WTC11 (cell line): ENCODE results near the gene DGCR8. TPM values are rescaled to one million over a fixed set of nuclear protein-coding genes. Genes with fewer than 3 reads are reported as not detected.

Source experiments
- ATAC-seq: fragments of 200-7000 bp; cut with Tn5 transposase; 2 replicates; pipeline ENCODE4 v1.10.0; 2021; ENCODE audit warnings: mild to moderate bottlenecking, moderate library complexity
- CTCF ChIA-PET: fragments of 300-600 bp; sonication (Branson Sonifier 250); formaldehyde crosslinking; loops from one replicate; lab custom pipeline; 2021; ENCODE audit warnings: antibody characterized with exemption; lab: Charles Lee
- POLR2A ChIA-PET: fragments of 350-600 bp; sonication (Branson Sonifier 250); formaldehyde crosslinking; loops from one replicate; lab custom pipeline; 2021; ENCODE audit warnings: antibody characterized with exemption; lab: Charles Lee
- DNase-seq: peaks from one replicate; pipeline ENCODE4 v3.0.0; 2021; ENCODE audit warnings: low spot score
- H3K27ac Mint-ChIP-seq: 2 replicates; pipeline ENCODE4 v1.8.0; 2021; ENCODE audit warnings: mixed read lengths
- H3K27me3 Mint-ChIP-seq: 2 replicates; pipeline ENCODE4 v1.8.0; 2021; ENCODE audit warnings: low read depth, mild to moderate bottlenecking, moderate library complexity, mixed read lengths
- H3K36me3 Mint-ChIP-seq: 2 replicates; pipeline ENCODE4 v1.8.0; 2021; ENCODE audit warnings: mixed read lengths
- H3K4me1 Mint-ChIP-seq: 2 replicates; pipeline ENCODE4 v1.8.0; 2022; ENCODE audit warnings: mixed read lengths
- H3K4me3 Mint-ChIP-seq: 2 replicates; pipeline ENCODE4 v1.8.0; 2021; ENCODE audit warnings: mild to moderate bottlenecking, moderate library complexity, mixed read lengths
- H3K9me3 Mint-ChIP-seq: 2 replicates; pipeline ENCODE4 v1.8.0; 2021; ENCODE audit warnings: mixed read lengths
- FOXJ3 ChIP-seq: sonication (generic); formaldehyde crosslinking; IDR thresholded peaks from 2 replicates; pipeline ENCODE4 v1.9.0; 2021; ENCODE audit warnings: missing genetic modification reagents, mild to moderate bottlenecking, borderline replicate concordance
- FOXP1 ChIP-seq: sonication (generic); formaldehyde crosslinking; IDR thresholded peaks from 2 replicates; pipeline ENCODE4 v1.8.0; 2022; ENCODE audit warnings: missing genetic modification reagents, mild to moderate bottlenecking, moderate library complexity, borderline replicate concordance
- GRHL2 ChIP-seq: fragments of 250-450 bp; sonication (Bioruptor Pico); IDR thresholded peaks from 2 replicates; pipeline ENCODE4 v1.8.0; 2022; ENCODE audit warnings: mild to moderate bottlenecking, moderate library complexity; ENCODE audit not compliant: insufficient replicate concordance, severe bottlenecking
- GTF2I ChIP-seq: fragments of 250-450 bp; sonication (Bioruptor Pico); conservative IDR thresholded peaks from 2 replicates; pipeline ENCODE4 v1.4.0; 2021; ENCODE audit warnings: mild to moderate bottlenecking
- HMGA2 ChIP-seq: fragments of 250-450 bp; sonication (Bioruptor Pico); IDR thresholded peaks from 2 replicates; pipeline ENCODE4 v1.4.0; 2021; ENCODE audit warnings: mild to moderate bottlenecking, moderate library complexity
- JAZF1 ChIP-seq: fragments of 250-450 bp; sonication (Bioruptor Pico); IDR thresholded peaks from 2 replicates; pipeline ENCODE4 v1.9.0; 2021; ENCODE audit warnings: moderate library complexity, mild to moderate bottlenecking, inconsistent platforms
- MYBL2 ChIP-seq: sonication (generic); formaldehyde crosslinking; IDR thresholded peaks from 2 replicates; pipeline ENCODE4 v1.8.1; 2023; ENCODE audit warnings: mild to moderate bottlenecking, moderate library complexity, missing genetic modification reagents
- NFATC4 ChIP-seq: fragments of 250-450 bp; sonication (Bioruptor Pico); IDR thresholded peaks from 2 replicates; pipeline ENCODE4 v1.9.0; 2021; ENCODE audit warnings: mild to moderate bottlenecking
- NFE2L1 ChIP-seq: sonication (generic); formaldehyde crosslinking; IDR thresholded peaks from 2 replicates; pipeline ENCODE4 v1.8.1; 2023; ENCODE audit warnings: missing genetic modification reagents
- PRRX2 ChIP-seq: fragments of 250-450 bp; sonication (Bioruptor Pico); IDR thresholded peaks from 2 replicates; pipeline ENCODE4 v1.8.0; 2021; ENCODE audit warnings: mild to moderate bottlenecking
- RORB ChIP-seq: fragments of 250-450 bp; sonication (Bioruptor Pico); IDR thresholded peaks from 2 replicates; pipeline ENCODE4 v1.9.0; 2021; ENCODE audit warnings: mild to moderate bottlenecking
- SMAD3 ChIP-seq: sonication (generic); formaldehyde crosslinking; IDR thresholded peaks from 2 replicates; pipeline ENCODE4 v1.8.0; 2022; ENCODE audit warnings: missing genetic modification reagents, mild to moderate bottlenecking, borderline replicate concordance
- SP1 ChIP-seq: sonication (generic); formaldehyde crosslinking; conservative IDR thresholded peaks from 2 replicates; pipeline ENCODE4 v1.8.1; 2022; ENCODE audit warnings: missing genetic modification reagents
- ZNF121 ChIP-seq: sonication (generic); formaldehyde crosslinking; IDR thresholded peaks from 2 replicates; pipeline ENCODE4 v1.8.0; 2023; ENCODE audit warnings: missing genetic modification reagents
- ZNF416 ChIP-seq: fragments of 250-450 bp; sonication (Bioruptor Pico); IDR thresholded peaks from 2 replicates; pipeline ENCODE4 v1.9.0; 2021; ENCODE audit warnings: mild to moderate bottlenecking, inconsistent platforms
- total RNA-seq: library from RNA; stranded (reverse); gene quantifications from 3 replicates; pipeline ENCODE4 v1.2.3, GENCODE V29; 2021
- TF ChIP-seq, protein P1 (sequence below): sonication (generic); formaldehyde crosslinking; IDR thresholded peaks from 2 replicates; pipeline ENCODE4 v1.8.0; 2022; ENCODE audit warnings: missing genetic modification reagents
- TF ChIP-seq, protein P2 (sequence below): sonication (generic); formaldehyde crosslinking; IDR thresholded peaks from 2 replicates; pipeline ENCODE4 v1.8.1; 2022; ENCODE audit warnings: missing genetic modification reagents, borderline replicate concordance
- TF ChIP-seq, protein P3 (sequence below): fragments of 250-450 bp; sonication (Bioruptor Pico); IDR thresholded peaks from 2 replicates; pipeline ENCODE4 v1.9.0; 2021; ENCODE audit warnings: mild to moderate bottlenecking
- TF ChIP-seq, protein P4 (sequence below): sonication (generic); formaldehyde crosslinking; conservative IDR thresholded peaks from 2 replicates; pipeline ENCODE4 v1.8.1; 2023; ENCODE audit warnings: mild to moderate bottlenecking, low read depth, missing genetic modification reagents, moderate library complexity
- TF ChIP-seq, protein P5 (sequence below): sonication (generic); formaldehyde crosslinking; IDR thresholded peaks from 2 replicates; pipeline ENCODE4 v1.8.1; 2023; ENCODE audit warnings: mild to moderate bottlenecking, missing genetic modification reagents

The DGCR8 gene
- total RNA-seq, 1 experiment from 2014 or later: 55.0 TPM

DNA sequence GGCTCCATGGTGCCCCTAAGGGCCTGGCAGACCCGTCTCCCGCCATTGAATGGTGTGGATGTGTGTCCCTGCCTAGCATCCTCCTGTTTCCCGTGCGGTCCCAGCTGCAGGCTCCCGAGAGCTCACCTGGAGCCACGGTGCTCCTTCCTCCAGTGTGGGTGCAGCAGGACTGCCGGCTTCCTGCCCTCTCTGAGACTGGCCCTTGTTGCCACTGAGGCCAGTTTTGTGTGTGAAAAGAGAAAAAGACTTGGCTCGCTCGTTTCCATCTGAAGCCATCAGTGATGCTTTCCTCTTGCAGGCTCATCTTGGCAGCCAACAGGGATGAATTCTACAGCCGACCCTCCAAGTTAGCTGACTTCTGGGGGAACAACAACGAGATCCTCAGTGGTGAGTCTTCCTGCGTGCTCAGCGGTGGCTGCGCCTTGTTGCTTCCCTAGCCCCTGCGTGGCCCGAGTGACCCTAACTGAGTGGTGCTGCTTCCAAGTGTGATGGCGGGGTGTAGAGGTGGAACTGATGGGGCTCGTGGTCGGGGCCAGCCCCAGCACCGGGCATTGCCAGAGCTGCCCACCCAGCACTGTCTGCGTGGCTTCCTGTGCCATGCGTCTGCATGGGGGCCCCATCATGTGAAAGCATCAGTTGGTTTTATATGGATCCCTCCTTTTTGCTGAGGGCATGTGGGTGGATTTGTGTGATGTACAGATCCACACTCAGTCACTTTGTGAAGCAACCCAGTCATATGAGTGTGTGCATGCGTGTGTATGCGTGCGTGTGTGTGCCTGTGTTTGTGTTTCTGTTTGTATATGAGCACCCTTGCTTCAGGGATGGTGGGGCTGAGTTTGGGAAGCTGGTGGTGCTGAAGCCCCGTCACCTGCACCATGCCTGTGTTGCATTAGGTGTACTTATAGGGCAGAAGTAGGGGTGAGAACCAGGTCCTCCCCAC is 36.7 kb upstream of the DGCR8 start (continued):
- TF ChIP-seq, protein P1, sequence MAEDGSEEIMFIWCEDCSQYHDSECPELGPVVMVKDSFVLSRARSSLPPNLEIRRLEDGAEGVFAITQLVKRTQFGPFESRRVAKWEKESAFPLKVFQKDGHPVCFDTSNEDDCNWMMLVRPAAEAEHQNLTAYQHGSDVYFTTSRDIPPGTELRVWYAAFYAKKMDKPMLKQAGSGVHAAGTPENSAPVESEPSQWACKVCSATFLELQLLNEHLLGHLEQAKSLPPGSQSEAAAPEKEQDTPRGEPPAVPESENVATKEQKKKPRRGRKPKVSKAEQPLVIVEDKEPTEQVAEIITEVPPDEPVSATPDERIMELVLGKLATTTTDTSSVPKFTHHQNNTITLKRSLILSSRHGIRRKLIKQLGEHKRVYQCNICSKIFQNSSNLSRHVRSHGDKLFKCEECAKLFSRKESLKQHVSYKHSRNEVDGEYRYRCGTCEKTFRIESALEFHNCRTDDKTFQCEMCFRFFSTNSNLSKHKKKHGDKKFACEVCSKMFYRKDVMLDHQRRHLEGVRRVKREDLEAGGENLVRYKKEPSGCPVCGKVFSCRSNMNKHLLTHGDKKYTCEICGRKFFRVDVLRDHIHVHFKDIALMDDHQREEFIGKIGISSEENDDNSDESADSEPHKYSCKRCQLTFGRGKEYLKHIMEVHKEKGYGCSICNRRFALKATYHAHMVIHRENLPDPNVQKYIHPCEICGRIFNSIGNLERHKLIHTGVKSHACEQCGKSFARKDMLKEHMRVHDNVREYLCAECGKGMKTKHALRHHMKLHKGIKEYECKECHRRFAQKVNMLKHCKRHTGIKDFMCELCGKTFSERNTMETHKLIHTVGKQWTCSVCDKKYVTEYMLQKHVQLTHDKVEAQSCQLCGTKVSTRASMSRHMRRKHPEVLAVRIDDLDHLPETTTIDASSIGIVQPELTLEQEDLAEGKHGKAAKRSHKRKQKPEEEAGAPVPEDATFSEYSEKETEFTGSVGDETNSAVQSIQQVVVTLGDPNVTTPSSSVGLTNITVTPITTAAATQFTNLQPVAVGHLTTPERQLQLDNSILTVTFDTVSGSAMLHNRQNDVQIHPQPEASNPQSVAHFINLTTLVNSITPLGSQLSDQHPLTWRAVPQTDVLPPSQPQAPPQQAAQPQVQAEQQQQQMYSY (CRISPR knock-in tag): no peak

DNA sequence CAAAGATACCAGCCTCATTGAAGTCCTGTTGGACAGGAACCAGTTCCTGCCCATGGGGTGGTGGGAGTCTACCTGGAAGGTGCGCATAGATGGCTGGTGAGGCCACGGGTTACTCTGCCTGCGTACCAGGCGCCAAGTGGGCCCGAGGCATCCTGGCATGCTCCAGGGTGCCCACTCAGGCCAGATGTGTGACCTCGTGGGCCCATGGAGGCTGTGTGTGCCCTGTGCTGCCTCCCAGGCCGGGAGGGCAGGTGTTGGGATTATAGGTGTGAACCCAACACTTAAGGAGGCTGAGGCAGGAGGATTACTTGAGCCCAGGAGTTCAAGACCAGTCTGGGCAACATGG is 36.1 kb upstream of the DGCR8 start:
- peaks cover 16% of the 10 kb centered on the region for H3K36me3 Mint-ChIP-seq
- no peaks in the 10 kb centered on the region for H3K4me1 Mint-ChIP-seq
- peaks cover 10% of the 10 kb centered on the region for H3K9me3 Mint-ChIP-seq
- no peak overlapping the region for H3K27ac Mint-ChIP-seq
- no peak for ATAC-seq
- no peaks in the 10 kb centered on the region for H3K27me3 Mint-ChIP-seq
- no peak overlapping the region for H3K4me3 Mint-ChIP-seq
- POLR2A ChIA-PET: no interaction called here
- CTCF ChIA-PET: no interaction called here
- TF ChIP-seq ZNF416 (no peak), PRRX2 (CRISPR knock-in tag) (no peak), SMAD3 (CRISPR knock-in tag) (no peak)
- TF ChIP-seq, protein P2, sequence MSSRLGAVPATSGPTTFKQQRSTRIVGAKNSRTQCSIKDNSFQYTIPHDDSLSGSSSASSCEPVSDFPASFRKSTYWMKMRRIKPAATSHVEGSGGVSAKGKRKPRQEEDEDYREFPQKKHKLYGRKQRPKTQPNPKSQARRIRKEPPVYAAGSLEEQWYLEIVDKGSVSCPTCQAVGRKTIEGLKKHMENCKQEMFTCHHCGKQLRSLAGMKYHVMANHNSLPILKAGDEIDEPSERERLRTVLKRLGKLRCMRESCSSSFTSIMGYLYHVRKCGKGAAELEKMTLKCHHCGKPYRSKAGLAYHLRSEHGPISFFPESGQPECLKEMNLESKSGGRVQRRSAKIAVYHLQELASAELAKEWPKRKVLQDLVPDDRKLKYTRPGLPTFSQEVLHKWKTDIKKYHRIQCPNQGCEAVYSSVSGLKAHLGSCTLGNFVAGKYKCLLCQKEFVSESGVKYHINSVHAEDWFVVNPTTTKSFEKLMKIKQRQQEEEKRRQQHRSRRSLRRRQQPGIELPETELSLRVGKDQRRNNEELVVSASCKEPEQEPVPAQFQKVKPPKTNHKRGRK (CRISPR knock-in tag): no peak
- TF ChIP-seq, all 79 proteins: peak for 0
- DNase-seq: no peak

DNA sequence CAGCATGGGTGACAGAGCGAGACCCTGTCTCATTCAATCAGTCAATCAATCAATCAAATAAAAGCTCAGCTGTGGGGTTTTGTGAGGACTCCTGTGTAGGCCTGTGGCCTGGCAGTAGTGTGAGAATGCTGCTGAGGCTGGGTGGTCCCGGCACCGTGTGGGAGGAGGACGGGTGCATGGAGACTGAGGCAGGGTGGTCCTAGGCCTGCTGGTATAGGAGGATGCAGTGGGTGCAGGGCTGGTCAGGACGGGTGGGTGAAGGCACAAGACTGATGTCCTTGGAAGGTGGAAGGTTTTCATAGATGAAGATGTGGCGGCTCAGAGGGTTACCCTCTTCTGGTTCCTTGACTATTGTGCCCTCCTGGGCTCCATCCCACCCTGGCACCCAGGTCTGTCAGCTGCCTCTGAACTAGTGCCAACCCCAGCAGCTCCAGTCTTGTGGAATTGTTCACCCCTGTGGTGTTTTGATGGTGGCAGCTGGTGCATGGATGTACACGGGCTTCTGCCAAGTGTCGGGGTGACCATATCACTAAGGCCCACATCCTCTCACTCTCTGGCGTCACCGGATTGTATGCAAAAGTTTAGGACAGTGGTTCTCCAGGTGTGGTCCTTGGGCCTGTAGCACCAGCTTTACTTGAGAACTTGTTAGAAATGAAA is 35.4 kb upstream of the DGCR8 start:
- peaks cover 14% of the 10 kb centered on the region for H3K9me3 Mint-ChIP-seq
- no peaks in the 10 kb centered on the region for H3K4me1 Mint-ChIP-seq
- ATAC-seq: no peak
- no peak overlapping the region for H3K4me3 Mint-ChIP-seq
- ChIA-PET POLR2A (no interaction called here), CTCF (no interaction called here)
- no peak for DNase-seq
- no peaks in the 10 kb centered on the region for H3K27me3 Mint-ChIP-seq
- no peak overlapping the region for H3K27ac Mint-ChIP-seq
- peaks cover 20% of the 10 kb centered on the region for H3K36me3 Mint-ChIP-seq
- TF ChIP-seq SP1 (CRISPR knock-in tag): no peak
- TF ChIP-seq FOXJ3 (CRISPR knock-in tag): no peak
- TF ChIP-seq MYBL2 (CRISPR knock-in tag): no peak
- no peak for TF ChIP-seq HMGA2
- TF ChIP-seq JAZF1: no peak
- no peak for TF ChIP-seq GTF2I
- no peak for TF ChIP-seq RORB (CRISPR knock-in tag)
- TF ChIP-seq FOXP1 (CRISPR knock-in tag): no peak
- TF ChIP-seq, protein P3, sequence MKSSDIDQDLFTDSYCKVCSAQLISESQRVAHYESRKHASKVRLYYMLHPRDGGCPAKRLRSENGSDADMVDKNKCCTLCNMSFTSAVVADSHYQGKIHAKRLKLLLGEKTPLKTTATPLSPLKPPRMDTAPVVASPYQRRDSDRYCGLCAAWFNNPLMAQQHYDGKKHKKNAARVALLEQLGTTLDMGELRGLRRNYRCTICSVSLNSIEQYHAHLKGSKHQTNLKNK (CRISPR knock-in tag): no peak
- no peak for TF ChIP-seq NFE2L1 (CRISPR knock-in tag)
- TF ChIP-seq ZNF121 (CRISPR knock-in tag): no peak
- TF ChIP-seq, protein P4, sequence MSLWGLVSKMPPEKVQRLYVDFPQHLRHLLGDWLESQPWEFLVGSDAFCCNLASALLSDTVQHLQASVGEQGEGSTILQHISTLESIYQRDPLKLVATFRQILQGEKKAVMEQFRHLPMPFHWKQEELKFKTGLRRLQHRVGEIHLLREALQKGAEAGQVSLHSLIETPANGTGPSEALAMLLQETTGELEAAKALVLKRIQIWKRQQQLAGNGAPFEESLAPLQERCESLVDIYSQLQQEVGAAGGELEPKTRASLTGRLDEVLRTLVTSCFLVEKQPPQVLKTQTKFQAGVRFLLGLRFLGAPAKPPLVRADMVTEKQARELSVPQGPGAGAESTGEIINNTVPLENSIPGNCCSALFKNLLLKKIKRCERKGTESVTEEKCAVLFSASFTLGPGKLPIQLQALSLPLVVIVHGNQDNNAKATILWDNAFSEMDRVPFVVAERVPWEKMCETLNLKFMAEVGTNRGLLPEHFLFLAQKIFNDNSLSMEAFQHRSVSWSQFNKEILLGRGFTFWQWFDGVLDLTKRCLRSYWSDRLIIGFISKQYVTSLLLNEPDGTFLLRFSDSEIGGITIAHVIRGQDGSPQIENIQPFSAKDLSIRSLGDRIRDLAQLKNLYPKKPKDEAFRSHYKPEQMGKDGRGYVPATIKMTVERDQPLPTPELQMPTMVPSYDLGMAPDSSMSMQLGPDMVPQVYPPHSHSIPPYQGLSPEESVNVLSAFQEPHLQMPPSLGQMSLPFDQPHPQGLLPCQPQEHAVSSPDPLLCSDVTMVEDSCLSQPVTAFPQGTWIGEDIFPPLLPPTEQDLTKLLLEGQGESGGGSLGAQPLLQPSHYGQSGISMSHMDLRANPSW (CRISPR knock-in tag): no peak
- TF ChIP-seq GRHL2 (CRISPR knock-in tag): no peak
- TF ChIP-seq NFATC4 (CRISPR knock-in tag): no peak
- TF ChIP-seq, protein P5, sequence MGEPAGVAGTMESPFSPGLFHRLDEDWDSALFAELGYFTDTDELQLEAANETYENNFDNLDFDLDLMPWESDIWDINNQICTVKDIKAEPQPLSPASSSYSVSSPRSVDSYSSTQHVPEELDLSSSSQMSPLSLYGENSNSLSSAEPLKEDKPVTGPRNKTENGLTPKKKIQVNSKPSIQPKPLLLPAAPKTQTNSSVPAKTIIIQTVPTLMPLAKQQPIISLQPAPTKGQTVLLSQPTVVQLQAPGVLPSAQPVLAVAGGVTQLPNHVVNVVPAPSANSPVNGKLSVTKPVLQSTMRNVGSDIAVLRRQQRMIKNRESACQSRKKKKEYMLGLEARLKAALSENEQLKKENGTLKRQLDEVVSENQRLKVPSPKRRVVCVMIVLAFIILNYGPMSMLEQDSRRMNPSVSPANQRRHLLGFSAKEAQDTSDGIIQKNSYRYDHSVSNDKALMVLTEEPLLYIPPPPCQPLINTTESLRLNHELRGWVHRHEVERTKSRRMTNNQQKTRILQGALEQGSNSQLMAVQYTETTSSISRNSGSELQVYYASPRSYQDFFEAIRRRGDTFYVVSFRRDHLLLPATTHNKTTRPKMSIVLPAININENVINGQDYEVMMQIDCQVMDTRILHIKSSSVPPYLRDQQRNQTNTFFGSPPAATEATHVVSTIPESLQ: no peak
